Muscle layer of duodenum (tissue), 2 donors: ENCODE results near the gene TBX2.
"Not testable (repeated sequence)": the region's sequence is repeated elsewhere in the genome, so short reads cannot be mapped to it uniquely, and the experiment has no call there.

Experiments used
- H3K27ac ChIP-seq: one replicate; pipeline ENCODE4 v1.7.0; 2013; ENCODE audit warnings: mild to moderate bottlenecking, low read length
- H3K27me3 ChIP-seq: one replicate; pipeline ENCODE4 v1.7.0; 2013; ENCODE audit warnings: low read depth, mild to moderate bottlenecking, control low read depth, low read length
- H3K36me3 ChIP-seq, 2 donors: one replicate each; pipeline ENCODE4 v1.7.0; 2013; ENCODE audit warnings: low read length in 2 of 2, control low read depth in 1 of 2, mild to moderate bottlenecking in 1 of 2; ENCODE audit not compliant: insufficient read depth in 2 of 2, control insufficient read depth in 1 of 2
- H3K4me1 ChIP-seq, 2 donors: one replicate each; pipeline ENCODE4 v1.7.0; 2013; ENCODE audit warnings: low read length in 2 of 2, mild to moderate bottlenecking in 2 of 2, control low read depth in 1 of 2, moderate library complexity in 1 of 2; ENCODE audit not compliant: insufficient read depth in 2 of 2, control insufficient read depth in 1 of 2
- H3K4me3 ChIP-seq, 2 donors: one replicate each; pipeline ENCODE4 v1.7.0; 2013; ENCODE audit warnings: low read length in 2 of 2, low read depth in 1 of 2, mild to moderate bottlenecking in 1 of 2
- H3K9me3 ChIP-seq, 2 donors: one replicate each; pipeline ENCODE4 v1.7.0; 2013; ENCODE audit warnings: low read length in 2 of 2, control low read depth in 1 of 2, mild to moderate bottlenecking in 1 of 2; ENCODE audit not compliant: control insufficient read depth in 1 of 2
- donor health status: healthy.

TBX2 gene

GRCh38 chr17:61399131-61400065 is at the start of gene TBX2:
TSS of gene TBX2 (plus strand) at chr17:61399843. CDS start at chr17:61400177, 334 bp downstream.
- Histone ChIP-seq H3K4me3 (peak within 1 kb of the TSS; percentile 52 to 67), H3K4me1 (peaks cover 0 to 55% of the 10 kb centered on the region in 2 donors), H3K27ac (no peak within 1 kb of the TSS), H3K36me3 (no peaks in the 10 kb centered on the region), H3K9me3 (no peaks in the 10 kb centered on the region), H3K27me3 (peaks cover 51% of the 10 kb centered on the region)

DNA sequence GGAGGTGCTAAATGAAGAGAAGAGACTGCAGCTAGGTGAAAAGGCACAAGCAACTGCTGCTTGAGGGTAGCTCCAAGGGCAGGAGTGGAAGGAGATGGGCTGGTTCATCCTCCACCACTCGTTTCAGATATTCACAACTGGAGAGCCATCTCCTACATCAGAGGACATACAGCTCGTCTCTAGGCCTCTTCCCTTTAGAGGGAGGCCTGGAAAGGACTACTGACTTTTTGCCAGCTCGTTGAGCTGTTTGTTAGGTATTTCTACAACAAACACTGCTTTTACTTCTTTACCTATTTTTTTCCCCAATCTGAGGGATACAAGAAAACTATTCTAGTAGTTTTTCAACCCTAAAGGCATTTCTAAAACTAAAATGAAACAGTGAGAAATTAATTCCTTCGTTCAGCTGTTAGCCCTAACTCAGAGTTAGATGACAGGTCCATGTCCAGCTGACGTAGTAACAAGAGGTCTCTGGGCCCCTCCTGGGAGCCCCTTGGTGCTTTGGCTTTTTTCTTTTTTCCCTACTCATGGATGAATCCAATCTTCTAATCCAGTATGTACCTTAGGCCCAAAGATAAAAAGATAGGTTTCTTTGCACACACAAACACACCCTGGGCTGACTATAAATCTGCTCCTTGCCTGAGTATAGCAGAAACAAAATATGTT is 47.8 kb upstream of the TBX2 start:
- Histone ChIP-seq H3K27me3 (no peaks in the 10 kb centered on the region), H3K9me3 (no peaks in the 10 kb centered on the region), H3K36me3 (no peaks in the 10 kb centered on the region), H3K4me3 (no peak overlapping the region), H3K4me1 (no peaks in the 10 kb centered on the region), H3K27ac (no peak overlapping the region)

- Histone ChIP-seq H3K36me3 (no peaks in the 10 kb centered on the region), H3K9me3 (no peaks in the 10 kb centered on the region), H3K27ac (no peak overlapping the region), H3K27me3 (no peaks in the 10 kb centered on the region), H3K4me3 (no peak overlapping the region), H3K4me1 (no peaks in the 10 kb centered on the region)
Observed at GRCh38 chr17:61352408-61352770, 47.3 kb upstream of the TBX2 start.

DNA sequence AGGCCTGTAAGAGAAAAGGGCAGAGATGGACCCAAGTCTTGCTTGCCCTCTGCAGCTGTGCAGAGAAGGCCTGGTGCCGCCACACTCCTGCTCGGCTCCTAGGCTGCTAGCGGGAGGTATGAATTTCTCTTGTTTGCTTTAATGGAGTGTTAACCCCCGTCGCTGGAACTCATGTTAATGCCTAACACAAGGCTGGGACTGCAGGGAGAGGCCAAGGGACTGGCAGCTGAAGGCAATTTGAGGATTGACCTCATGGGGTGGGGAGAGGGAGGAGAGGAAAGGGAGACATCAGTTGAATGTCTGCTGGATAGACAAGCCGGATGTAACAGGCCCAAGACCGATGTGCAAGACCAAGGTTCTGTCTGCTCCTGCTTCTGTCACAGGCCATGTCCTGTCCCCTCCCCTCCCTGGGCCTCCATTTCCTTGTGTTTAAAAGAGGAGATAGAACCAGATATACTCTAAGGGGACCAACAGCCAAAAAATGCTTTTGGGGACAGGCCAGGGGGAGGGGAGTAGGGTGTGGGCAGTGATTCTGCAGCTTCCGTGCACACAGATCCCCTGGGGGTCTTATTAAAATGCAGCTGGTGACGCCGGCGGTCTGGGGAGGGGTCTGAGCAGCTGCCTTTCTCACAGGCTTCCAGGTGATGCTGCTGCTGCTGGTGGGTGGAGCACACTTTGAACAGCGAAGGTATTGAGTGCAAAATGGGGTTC is 46.7 kb upstream of the TBX2 start:
- no peaks in the 10 kb centered on the region for H3K9me3 ChIP-seq
- no peaks in the 10 kb centered on the region for H3K4me1 ChIP-seq
- H3K27me3 ChIP-seq = no peaks in the 10 kb centered on the region
- H3K27ac ChIP-seq = no peak overlapping the region
- no peaks in the 10 kb centered on the region for H3K36me3 ChIP-seq
- H3K4me3 ChIP-seq = no peak overlapping the region

GRCh38 chr17:61353615-61354014 is 46.0 kb upstream of the TBX2 start:
- H3K9me3 ChIP-seq = no peaks in the 10 kb centered on the region
- no peak overlapping the region for H3K27ac ChIP-seq
- H3K27me3 ChIP-seq = no peaks in the 10 kb centered on the region
- H3K4me1 ChIP-seq = no peaks in the 10 kb centered on the region
- H3K36me3 ChIP-seq = no peaks in the 10 kb centered on the region
- H3K4me3 ChIP-seq = no peak overlapping the region

DNA sequence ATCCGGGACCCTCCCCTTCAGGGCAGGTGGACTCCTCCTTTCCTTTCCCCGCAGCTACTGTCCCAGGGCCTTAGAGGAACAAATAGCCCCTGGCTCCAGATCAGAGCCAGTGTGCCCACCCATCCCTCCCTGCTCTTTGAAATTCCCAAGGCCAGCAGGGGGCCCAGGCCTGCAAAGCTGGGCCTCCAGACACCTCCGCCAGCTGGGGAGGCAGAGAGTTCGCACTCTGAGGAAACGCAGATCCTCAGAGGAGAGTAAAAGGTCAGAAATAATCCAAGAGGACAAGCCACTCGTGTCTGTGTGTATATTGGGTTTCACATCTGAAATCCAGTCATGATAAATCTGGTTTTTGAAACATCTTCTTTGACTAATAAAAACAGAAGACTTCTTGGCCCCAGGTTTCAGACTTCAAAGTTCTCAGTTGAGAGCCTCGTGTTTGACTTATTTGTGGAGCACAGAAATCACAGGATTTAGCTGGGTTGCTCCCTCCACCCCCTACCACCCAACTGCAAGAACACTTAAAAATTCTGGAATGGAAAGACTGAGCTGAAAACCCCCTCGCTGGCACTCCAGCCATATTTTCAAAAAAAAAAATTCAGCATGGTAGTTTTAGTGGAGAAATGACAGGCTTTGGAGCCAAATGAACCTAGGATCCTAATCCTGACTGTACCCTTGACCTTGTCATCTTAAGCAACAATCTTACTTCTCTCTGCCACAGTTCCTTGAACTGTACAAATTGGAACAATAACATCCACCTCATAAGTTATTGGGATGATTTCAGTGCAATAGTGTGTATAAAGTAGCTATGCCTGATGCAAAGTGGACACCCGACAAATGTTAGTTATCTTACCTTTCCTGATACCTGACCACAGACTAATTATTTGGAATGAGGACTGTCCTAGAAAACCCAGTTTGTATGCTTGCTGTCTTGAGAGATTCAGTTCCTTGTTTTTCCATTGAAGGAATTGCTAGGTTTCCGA is 44.5 kb upstream of the TBX2 start:
- Histone ChIP-seq H3K27ac (no peak overlapping the region), H3K36me3 (no peaks in the 10 kb centered on the region), H3K9me3 (no peaks in the 10 kb centered on the region), H3K27me3 (no peaks in the 10 kb centered on the region), H3K4me3 (no peak overlapping the region), H3K4me1 (no peaks in the 10 kb centered on the region)

GRCh38 chr17:61357061-61357460 is 42.6 kb upstream of the TBX2 start:
- not testable (repeated sequence) for H3K9me3 ChIP-seq, H3K4me1 ChIP-seq, H3K27me3 ChIP-seq, H3K36me3 ChIP-seq, H3K27ac ChIP-seq, H3K4me3 ChIP-seq

DNA sequence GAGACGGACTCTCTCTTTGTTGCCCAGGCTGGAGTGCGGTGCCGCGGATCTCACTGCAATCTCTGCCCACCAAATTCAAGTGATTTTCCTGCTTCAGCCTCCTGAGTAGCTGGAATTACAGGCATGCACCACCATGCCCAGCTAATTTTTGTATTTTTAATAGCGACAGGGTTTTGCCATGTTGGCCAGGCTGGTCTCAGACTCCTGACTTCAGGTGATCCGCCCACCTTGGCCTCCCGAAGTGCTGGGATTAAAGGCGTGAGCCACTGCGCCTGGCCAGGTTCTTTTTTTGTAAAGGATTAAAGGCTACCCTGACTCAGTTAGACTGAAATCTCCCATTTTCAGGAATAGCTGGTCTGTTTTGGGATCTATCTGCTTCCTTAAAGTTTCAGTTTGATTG is 40.1 kb upstream of the TBX2 start:
- not testable (repeated sequence) for H3K27me3 ChIP-seq, H3K4me1 ChIP-seq, H3K36me3 ChIP-seq, H3K9me3 ChIP-seq, H3K27ac ChIP-seq, H3K4me3 ChIP-seq

DNA sequence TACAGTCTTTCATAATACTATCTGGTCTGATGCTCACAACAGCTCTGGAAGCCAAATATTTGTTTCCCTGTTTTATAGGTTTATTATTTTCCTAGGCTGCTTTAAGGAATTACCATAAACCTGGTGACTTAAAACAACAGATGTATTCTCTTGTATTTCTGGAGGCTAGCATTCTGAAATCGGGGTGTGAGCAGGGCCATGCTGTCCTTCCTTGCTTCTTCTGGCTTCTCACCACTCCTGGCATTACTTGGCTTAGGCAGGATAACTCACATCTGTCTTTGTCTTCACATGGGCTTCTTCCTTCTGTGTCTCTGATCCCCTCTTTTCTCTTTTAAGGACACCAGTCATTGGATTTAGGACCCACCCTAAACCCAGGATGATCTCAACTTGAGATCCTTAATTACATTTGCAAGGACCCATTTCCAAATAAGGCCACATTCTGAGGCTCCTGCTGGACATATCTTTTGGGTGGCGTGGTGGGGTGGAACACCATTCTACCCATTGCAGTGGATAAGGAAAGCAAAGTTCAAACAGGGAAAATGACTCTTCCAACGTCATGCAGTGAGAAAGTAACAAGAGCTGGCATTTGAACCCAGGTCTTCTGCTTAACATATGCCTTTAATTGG is 39.2 kb upstream of the TBX2 start:
- Histone ChIP-seq H3K4me3 (no peak overlapping the region), H3K27me3 (no peaks in the 10 kb centered on the region), H3K9me3 (no peaks in the 10 kb centered on the region), H3K4me1 (no peaks in the 10 kb centered on the region), H3K36me3 (no peaks in the 10 kb centered on the region), H3K27ac (no peak overlapping the region)

- H3K4me1 ChIP-seq = no peaks in the 10 kb centered on the region
- H3K27ac ChIP-seq = no peak overlapping the region
- no peaks in the 10 kb centered on the region for H3K27me3 ChIP-seq
- H3K4me3 ChIP-seq = no peak overlapping the region
- no peaks in the 10 kb centered on the region for H3K9me3 ChIP-seq
- no peaks in the 10 kb centered on the region for H3K36me3 ChIP-seq
Observed at GRCh38 chr17:61361084-61361483, 38.6 kb upstream of the TBX2 start.
